ENCODE measurements around the gene ABHD8.

GRCh38 chr19:17243211-17243829, 59.9 kb downstream of the ABHD8 start:
- no peak for TF ChIP-seq GATA3 (IDR thresholded peaks at IDR 0.05; ENCODE audit: low read depth, low read length)
- no peak for TF ChIP-seq GATA2 (IDR thresholded peaks at IDR 0.05; ENCODE audit: low read depth, low read length)

All from SH-SY5Y (cell line).